GM19025 (cell line): Measurements from ENCODE around the gene AFF3.

Experiments used
- ATAC-seq: cut with Tn5 transposase; IDR thresholded peaks from one replicate; pipeline ENCODE4 v1.9.1; 2021; ENCODE audit warnings: mild to moderate bottlenecking, low read depth, moderate library complexity; ENCODE audit not compliant: unreplicated experiment

AFF3 gene, protein sequence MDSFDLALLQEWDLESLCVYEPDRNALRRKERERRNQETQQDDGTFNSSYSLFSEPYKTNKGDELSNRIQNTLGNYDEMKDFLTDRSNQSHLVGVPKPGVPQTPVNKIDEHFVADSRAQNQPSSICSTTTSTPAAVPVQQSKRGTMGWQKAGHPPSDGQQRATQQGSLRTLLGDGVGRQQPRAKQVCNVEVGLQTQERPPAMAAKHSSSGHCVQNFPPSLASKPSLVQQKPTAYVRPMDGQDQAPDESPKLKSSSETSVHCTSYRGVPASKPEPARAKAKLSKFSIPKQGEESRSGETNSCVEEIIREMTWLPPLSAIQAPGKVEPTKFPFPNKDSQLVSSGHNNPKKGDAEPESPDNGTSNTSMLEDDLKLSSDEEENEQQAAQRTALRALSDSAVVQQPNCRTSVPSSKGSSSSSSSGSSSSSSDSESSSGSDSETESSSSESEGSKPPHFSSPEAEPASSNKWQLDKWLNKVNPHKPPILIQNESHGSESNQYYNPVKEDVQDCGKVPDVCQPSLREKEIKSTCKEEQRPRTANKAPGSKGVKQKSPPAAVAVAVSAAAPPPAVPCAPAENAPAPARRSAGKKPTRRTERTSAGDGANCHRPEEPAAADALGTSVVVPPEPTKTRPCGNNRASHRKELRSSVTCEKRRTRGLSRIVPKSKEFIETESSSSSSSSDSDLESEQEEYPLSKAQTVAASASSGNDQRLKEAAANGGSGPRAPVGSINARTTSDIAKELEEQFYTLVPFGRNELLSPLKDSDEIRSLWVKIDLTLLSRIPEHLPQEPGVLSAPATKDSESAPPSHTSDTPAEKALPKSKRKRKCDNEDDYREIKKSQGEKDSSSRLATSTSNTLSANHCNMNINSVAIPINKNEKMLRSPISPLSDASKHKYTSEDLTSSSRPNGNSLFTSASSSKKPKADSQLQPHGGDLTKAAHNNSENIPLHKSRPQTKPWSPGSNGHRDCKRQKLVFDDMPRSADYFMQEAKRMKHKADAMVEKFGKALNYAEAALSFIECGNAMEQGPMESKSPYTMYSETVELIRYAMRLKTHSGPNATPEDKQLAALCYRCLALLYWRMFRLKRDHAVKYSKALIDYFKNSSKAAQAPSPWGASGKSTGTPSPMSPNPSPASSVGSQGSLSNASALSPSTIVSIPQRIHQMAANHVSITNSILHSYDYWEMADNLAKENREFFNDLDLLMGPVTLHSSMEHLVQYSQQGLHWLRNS (N-terminal part only)

DNA sequence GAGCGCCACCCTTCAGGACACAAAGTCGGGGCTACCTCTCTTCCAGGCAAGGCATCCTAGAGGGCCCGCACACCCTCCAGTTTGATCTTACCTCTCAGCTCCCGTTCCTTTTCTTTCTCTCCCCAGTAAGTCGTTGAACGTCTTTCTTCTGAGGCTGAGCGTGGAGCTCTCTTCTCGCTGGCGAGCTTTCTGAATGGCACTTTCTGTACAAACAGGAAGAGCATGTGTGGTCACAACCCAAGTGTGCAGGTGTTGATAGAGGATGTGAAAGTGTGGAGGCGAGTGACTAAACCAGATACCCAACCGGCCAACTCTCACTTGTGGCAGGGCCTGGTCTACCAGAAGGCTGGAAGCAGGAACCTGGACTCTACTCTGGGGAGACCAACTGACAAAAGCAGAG, at the start of gene AFF3:
TSS of gene AFF3 (minus strand) at position 198 of the 400 bp plus-strand sequence. CDS start 38,136 bp downstream, outside the sequence.
- ATAC-seq = peak; percentile 94

DNA sequence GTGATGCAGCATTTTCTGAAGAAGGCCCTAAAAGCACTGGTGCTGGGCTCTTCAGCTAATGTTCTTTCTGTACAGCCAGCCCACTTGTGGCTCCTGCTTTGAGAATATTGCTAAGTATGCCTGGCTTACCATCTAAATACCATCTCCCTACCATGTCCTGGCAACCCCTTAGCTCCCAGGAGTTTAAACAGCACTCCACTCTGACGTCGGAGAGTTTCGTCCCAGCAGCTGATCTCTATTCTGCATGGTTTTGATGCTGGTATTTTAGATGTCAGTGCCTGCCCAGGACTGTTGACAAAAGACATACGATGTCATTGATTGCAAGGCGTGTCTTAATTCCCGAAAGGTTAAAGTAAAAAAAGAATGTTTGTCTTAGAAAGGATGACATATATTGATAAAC, 47.0 kb upstream of the AFF3 start:
- no peak for ATAC-seq

DNA sequence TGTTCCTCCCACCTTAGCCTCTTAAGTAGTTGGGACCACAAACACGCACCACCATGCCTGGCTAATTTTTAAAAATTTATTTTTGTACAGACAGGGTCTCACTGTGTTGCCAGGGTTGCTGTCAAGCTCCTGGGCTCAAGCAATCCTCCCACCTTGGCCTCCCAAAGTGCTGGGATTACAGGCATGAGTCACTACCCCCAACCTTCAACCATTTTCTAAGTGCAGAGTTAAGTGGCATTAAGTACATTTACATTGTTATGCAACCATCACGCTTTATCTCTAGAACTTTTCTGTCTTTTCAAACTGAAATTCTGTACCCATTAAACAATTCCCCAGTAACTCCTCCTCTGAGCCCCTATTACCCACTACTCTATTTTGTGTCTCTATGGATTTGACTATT, 45.9 kb upstream of the AFF3 start:
- no peak for ATAC-seq

DNA sequence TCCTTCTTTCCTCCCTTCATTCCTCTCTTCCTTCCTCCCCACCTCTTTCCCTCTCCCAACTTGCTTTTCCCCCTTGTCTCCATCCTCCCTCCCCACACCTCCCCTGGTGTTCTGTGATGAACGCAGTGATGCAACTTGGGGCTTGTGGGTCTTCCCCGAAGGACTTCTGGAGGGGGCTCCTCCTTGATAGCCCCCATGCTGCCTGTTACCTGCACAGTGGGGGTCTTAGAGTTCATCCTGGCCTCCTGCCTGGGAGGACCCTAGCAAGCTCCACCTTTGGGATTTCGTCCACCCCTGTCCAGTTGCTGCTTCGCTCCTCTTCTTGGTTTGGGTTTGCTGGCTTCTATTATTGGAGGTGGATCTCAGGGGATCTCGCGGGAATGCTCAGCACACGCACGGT, 43.7 kb upstream of the AFF3 start:
- ATAC-seq = no peak

DNA sequence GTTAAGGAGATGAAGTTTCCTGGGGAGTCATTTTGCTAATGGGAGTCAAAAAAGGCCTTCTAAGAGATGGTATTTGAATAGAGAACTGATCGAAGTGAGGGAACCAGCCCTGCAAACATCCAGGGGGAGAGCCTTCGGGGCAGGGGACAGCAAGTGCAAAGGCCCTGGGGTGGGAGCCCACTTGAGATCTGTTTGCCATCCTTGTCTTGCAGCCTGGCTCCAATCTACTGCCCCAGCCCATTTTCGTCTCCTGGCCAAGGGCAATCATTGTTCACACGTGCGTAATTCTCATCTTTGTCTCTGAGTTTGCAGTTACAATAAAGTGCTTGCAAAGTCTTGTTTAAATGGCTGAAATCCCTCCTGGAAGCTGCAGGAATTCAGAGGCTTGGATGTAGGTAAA, 43.1 kb upstream of the AFF3 start:
- ATAC-seq = no peak

DNA sequence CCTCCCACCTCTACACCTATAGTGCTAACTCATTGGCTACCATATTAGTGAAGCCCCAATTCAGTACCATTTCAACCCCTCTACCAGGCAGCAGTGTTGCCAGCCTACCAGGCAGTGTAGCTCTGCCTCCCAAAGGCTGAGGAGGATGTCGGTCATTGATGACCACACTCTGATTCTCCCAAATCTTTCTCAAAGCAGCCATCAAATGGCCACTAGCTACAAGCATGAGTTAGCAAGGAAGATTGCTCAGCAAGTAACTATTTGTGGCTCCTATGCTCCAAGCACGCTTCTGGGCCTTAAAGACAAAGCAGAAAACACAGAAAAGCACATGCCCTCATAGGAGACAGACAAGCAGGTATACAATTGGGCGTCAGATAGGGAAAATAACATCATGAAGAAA, 42.7 kb upstream of the AFF3 start:
- ATAC-seq = no peak

DNA sequence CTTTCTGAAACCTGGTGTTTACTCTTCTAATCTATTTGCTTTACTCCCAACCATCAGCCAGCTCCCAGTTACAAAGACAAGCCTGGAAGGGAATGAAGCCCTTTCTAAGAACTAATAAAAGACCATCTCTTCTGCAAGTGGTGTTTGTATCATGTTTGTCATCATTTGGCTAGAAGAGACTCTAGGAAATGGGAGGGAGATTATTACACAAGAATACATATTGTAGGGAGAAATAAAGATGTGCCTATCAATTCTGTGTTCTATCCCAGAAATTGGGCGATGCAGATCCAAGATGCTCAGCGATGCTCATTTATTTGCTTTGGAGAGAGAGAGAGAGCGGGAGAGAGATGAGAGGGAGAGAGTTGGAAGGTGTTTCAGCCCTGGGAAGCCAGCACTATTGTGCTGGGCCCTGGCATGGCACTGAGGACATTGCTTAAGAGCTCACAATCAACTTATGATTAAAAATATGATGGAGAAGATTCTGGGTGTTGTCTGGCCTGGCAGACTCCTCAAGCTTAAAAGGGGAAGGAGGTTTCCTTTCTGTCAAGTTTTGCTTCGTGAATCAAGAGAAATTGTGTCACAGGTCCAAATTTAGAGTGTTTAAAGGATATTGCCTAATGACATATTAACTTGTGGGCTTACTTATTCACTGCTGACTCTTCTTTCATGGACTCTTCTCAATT, 41.8 kb upstream of the AFF3 start:
- ATAC-seq = no peak

DNA sequence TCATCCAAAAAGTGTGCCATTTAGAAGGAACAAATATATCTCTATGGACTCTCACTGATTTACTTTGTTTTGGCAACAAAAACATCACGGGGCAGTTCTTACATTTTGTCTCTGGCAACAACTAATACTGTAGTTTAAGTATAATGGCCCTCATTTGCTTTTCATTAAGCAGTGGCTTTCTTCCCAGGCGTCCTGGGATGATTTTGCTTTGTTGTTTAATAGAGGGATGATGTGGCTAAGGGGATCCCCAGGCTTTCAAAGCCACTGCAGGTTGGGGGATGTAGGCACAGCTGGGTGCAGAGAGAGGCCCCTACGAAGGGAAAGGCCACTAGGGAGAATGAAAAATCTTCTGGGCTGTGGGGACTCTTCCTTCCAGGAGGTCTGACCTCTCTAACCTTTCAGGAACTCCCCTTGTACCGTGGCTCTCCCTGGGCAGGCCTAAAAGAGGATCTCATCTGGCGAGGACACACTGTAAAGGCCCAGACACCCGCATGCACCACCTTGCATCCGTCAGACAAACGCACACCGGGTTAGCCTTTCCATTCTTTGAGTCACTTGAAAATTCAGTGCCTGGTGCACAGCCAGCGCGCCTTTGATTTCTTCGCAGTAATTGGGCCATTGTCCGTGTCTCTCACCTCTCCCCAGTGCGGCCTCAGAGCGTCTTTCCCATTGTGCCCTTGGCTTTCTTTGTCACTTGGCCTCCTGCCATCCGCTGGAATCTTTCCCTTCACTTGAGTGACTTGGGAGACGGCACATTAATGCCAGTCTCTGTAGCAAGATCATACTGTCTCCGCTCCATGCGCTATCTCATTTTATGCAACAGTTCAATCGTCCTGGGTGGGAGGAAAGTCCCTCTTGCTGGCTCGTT, 40.3 kb upstream of the AFF3 start:
- no peak for ATAC-seq

DNA sequence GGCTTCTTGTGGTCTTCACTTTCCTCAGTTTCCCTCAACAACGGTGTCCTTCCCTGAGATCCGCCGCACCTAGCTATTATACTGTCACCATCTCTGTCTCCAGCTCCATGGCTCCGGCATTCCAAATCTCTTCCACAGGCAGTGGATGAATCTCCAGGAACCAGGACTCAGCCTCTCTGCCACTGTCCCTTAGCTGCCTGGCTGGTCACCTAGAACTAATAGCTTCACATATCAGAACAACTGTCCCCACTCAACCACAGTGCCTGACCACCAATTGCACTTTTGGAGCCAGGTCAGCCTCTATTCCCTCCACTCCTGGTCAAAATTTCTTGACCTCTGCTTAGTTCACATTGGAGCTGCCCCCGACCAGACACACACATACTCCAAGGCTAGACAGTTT, 38.1 kb upstream of the AFF3 start:
- ATAC-seq = no peak

DNA sequence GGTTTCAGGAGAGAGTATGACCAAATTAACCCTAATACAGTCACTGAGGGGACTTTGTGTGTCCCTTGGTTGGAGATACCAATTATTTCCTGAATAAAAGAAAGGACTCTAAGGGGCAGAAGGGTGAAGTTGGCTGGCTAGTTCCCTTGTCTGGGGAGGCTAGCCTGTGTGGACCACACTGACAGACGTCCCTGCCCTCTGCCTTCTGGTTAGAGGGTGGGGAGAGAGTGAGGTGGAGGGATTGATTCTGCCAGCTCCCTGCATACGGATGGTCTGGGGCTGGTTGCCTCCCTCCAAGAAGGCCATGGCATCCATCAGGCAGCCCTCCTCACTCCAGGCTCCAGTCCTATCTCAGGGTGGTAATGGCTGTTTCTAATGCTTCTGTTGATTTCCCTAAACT, 37.4 kb upstream of the AFF3 start:
- ATAC-seq = no peak

DNA sequence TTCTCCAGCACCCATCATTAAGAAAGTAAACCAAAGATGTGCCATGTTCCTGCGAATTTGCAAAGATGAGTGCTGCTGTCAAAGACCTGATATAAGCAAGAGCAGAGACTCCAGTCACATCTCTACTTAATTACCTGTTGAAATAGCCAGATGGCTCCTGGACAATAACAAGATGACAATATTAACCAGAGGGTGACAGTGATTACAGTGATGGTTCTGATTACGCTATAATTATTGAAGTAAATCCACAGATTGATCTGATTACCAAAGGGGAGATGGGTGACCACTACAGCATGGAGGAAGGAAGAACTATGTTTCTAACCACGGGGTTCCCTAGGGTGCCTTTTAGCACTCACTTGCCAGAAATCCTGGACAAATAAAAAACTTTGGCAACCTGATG, 36.5 kb upstream of the AFF3 start:
- no peak for ATAC-seq

DNA sequence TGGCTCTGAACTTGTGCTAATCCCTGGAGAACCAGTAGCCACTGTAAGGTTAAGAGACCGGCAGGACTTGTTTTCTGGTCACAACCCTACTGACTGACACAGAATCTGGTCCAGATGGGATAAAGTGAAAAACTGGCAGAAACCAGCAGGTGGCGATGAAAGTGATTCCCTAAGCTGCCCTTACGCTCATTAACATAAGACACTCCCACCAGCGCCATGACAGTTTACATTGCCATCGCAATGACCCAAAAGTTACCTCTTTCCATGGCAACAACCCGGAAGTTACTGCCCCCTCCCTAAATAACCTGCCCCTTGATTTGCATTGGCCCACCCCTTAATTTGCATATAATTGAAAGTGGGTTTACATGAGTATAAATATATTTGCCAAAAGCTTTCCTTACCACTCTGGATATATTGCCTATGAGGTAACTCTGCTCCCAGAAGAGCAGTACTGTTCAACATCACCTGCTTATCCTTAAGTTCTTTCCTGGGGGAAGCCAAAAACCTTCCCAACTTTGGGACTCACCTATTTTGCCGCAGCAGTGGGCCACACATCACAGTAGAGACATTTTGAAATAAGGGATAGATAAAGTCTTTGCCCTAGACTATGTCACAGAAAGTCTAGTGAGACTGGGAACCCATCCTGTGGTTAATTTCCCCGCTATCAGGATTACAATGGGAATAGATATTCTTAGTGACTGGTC, 35.8 kb upstream of the AFF3 start:
- ATAC-seq = no peak

DNA sequence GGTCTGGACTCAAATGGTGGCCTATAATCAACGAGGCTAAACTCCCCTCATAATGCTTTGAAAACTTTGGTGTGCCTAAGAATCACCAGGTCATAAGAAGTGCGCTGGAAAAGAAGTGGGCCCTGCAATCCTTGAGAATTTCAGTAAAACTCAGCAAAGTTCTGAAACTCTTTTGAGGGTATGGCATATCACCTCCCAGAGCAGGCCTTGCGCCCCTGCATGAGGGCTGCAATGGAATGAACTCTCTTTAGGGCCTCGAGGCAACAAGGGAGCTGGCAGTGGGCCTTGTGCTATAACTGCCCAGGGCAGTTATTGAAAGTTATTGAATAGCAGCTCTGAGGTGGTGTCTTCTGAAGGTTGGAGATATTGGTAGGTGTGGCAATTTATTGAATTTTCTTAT, 34.5 kb upstream of the AFF3 start:
- ATAC-seq = no peak

DNA sequence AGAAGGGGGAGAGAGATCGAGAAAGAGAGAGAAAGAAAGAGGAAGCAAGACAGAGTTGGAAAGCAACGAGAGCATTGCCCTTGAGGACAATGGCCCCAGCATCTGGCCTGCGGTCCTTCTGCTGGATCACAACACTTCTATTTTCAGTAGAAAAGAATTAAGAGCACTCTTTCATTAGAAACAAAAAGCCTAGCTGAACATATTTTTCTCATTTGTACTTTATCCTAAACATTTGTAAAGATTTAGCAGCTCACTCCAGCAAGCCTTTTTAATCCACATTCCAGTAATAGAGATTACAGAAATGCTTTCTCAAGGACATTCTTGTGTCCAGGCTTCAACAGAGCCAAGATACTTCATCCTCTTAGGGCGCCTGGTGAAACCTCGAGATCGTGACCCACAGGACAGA, 31.6 kb upstream of the AFF3 start:
- no peak for ATAC-seq

DNA sequence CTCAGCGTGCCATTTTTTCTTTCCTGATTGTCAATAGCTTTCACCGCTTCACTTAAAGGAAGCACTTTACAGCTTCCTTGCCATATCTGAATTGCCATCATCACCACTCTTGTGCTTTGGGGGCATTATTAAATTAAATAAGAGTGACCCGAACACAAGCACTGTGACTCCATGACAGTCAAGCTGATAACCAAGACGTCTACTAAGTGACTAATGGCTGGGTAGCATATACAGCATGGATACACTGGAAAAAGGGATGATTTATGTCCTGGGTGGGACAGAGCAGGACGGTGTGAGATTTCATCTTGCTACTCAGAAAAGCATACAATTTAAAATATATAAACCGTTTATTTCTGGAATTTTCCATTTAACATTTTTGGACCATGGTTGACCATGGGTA, 24.3 kb upstream of the AFF3 start:
- no peak for ATAC-seq

DNA sequence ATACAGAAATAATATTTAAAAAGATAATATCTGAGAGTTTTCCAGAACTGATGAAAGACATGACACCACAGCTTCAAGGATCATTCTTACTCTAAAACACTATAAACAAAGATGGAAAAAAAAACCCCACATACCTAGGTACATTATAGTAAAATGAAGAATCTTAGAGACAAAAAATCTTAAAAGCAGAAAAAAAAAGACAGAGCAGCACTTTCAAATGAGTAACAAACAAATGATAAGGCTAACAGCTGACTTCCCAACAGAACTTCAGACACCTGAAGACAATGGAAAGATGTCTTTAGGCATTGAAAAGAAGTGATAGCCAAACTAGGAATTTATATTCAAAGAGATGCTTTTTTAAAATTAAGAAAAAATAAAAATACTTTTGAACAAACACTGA, 21.2 kb upstream of the AFF3 start:
- no peak for ATAC-seq

DNA sequence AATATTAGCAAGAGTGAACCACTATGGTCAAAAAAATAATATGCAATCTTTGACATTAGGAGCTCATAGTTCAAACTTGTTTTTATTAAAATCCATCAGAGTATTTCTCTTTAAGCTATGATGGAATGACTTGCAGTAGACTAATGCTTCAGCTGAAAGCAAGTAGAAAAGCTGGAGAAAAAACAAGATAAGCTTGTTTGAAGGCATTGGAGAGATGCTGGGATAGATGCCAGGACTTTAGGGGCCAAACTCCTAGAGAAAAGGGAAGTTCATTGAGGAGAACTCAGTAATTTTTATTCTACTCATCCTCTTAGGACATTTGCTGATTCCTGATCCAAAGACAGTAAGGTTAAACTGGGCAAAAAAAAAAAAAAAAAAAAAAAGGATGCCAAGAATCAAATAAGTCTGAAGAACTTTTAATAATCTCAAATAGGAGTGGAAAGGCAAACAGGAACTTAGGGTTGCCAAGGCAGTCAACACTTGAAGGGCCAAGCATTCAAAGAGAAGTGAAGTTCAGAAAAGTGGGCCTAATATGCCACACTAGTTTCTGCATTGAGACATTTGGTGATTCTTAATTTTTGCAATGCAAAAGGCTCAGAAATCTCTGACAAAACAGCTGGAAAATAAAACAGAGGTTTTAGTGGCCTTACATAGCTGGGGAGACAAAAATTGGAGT, 19.7 kb upstream of the AFF3 start:
- ATAC-seq = no peak

DNA sequence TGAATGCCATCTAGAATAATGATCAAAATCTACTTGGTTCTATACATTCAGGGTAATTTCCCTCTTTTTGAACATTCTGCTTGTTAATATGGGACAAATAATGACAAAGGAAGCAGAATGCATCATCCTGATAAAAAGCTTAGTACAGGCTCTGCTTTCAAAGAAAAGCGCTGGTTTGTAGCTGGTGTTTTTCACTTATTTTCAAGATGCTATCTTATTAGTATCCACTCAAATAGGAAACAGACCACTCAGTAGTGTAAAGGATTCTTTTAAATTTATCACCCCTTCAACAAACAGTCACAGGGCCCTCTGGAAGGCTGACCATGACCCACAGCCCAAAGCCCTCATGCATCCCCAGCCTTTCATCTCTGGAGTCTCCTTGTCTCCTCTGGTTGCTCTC, 18.0 kb upstream of the AFF3 start:
- no peak for ATAC-seq
